HepG2 (cell line): ENCODE results near the gene SCYGR6. TPM values are rescaled to one million over a fixed set of nuclear protein-coding genes. Genes with fewer than 3 reads are reported as not detected.
A peak's percentile ranks its signal among the peaks of the same experiment; 100 is the strongest.

Source experiments
- FOSL2 ChIP-seq: sonication (generic); formaldehyde crosslinking; IDR thresholded peaks from 2 replicates; pipeline ENCODE4 v1.4.0; 2020; ENCODE audit warnings: missing genetic modification reagents
- GATAD1 ChIP-seq: IDR thresholded peaks from 2 replicates; pipeline ENCODE4 v1.6.1; 2016; ENCODE audit warnings: missing genetic modification reagents, missing compliant biosample characterization
- KDM2A ChIP-seq: sonication (generic); formaldehyde crosslinking; IDR thresholded peaks from 2 replicates; pipeline ENCODE4 v1.4.0; 2020; ENCODE audit warnings: low read depth, missing genetic modification reagents, borderline replicate concordance
- NFKB2 ChIP-seq: sonication (generic); formaldehyde crosslinking; IDR thresholded peaks from 2 replicates; pipeline ENCODE4 v1.4.0; 2020; ENCODE audit warnings: missing genetic modification reagents, borderline replicate concordance
- PRDM10 ChIP-seq: sonication (generic); formaldehyde crosslinking; IDR thresholded peaks from 2 replicates; pipeline ENCODE4 v1.4.0; 2020; ENCODE audit warnings: low read depth, missing genetic modification reagents
- ZBTB1 ChIP-seq: sonication (generic); formaldehyde crosslinking; IDR thresholded peaks from 2 replicates; pipeline ENCODE4 v1.4.0; 2020; ENCODE audit warnings: missing genetic modification reagents, borderline replicate concordance
- ZNF34 ChIP-seq: sonication (generic); formaldehyde crosslinking; IDR thresholded peaks from 2 replicates; pipeline ENCODE4 v1.4.0; 2020; ENCODE audit warnings: mild to moderate bottlenecking, missing genetic modification reagents, borderline replicate concordance
- polyA plus RNA-seq, 8 experiments: library from polyadenylated mRNA; depleted of rRNA in 3 of 8; stranded (reverse) in 7 of 8; unstranded in 1 of 8; fragments of >200 nt; fragmentation: Illumina TruSeq in 4 of 8; extraction: Trizol in 4 of 8; gene quantifications; 2 replicates each; pipeline versions ENCODE4 v1.2.1 to v1.2.3, GENCODE V29; 2011 to 2016; ENCODE audit warnings: low read depth in 4 of 8, missing spikeins in 1 of 8, mixed read lengths in 1 of 8; ENCODE audit not compliant: insufficient read depth in 1 of 8
- total RNA-seq, 5 experiments: library from RNA; depleted of rRNA; stranded (reverse); fragments of >200 nt; fragmentation: Illumina TruSeq; extraction: Trizol; gene quantifications; 2 replicates each; pipeline ENCODE4 v1.2.3, GENCODE V29; 2016; ENCODE audit warnings: low read depth in 1 of 5
- TF ChIP-seq, protein P1 (sequence below): sonication (generic); formaldehyde crosslinking; IDR thresholded peaks from one replicate; pipeline ENCODE4 v1.5.1; 2020; ENCODE audit warnings: mild to moderate bottlenecking, missing genetic modification reagents; ENCODE audit errors: not compliant biosample characterization
- TF ChIP-seq, protein P2 (sequence below): IDR thresholded peaks from 2 replicates; pipeline ENCODE4 v1.6.1; 2012; ENCODE audit warnings: low read length, improper control_type of control experiment
- TF ChIP-seq, protein P3 (sequence below): sonication (generic); formaldehyde crosslinking; IDR thresholded peaks from 2 replicates; pipeline ENCODE4 v1.5.1; 2020; ENCODE audit warnings: missing genetic modification reagents, mild to moderate bottlenecking, borderline replicate concordance

The SCYGR6 gene
- total and polyA plus RNA-seq, 2 of the 13 experiments (the other 11 are each of a cell fraction or from before 2014, with no cell fraction given): not detected

GRCh38 chr2:227766373-227766883 is 41.9 kb upstream of the SCYGR6 start (continued):
- TF ChIP-seq, protein P1, sequence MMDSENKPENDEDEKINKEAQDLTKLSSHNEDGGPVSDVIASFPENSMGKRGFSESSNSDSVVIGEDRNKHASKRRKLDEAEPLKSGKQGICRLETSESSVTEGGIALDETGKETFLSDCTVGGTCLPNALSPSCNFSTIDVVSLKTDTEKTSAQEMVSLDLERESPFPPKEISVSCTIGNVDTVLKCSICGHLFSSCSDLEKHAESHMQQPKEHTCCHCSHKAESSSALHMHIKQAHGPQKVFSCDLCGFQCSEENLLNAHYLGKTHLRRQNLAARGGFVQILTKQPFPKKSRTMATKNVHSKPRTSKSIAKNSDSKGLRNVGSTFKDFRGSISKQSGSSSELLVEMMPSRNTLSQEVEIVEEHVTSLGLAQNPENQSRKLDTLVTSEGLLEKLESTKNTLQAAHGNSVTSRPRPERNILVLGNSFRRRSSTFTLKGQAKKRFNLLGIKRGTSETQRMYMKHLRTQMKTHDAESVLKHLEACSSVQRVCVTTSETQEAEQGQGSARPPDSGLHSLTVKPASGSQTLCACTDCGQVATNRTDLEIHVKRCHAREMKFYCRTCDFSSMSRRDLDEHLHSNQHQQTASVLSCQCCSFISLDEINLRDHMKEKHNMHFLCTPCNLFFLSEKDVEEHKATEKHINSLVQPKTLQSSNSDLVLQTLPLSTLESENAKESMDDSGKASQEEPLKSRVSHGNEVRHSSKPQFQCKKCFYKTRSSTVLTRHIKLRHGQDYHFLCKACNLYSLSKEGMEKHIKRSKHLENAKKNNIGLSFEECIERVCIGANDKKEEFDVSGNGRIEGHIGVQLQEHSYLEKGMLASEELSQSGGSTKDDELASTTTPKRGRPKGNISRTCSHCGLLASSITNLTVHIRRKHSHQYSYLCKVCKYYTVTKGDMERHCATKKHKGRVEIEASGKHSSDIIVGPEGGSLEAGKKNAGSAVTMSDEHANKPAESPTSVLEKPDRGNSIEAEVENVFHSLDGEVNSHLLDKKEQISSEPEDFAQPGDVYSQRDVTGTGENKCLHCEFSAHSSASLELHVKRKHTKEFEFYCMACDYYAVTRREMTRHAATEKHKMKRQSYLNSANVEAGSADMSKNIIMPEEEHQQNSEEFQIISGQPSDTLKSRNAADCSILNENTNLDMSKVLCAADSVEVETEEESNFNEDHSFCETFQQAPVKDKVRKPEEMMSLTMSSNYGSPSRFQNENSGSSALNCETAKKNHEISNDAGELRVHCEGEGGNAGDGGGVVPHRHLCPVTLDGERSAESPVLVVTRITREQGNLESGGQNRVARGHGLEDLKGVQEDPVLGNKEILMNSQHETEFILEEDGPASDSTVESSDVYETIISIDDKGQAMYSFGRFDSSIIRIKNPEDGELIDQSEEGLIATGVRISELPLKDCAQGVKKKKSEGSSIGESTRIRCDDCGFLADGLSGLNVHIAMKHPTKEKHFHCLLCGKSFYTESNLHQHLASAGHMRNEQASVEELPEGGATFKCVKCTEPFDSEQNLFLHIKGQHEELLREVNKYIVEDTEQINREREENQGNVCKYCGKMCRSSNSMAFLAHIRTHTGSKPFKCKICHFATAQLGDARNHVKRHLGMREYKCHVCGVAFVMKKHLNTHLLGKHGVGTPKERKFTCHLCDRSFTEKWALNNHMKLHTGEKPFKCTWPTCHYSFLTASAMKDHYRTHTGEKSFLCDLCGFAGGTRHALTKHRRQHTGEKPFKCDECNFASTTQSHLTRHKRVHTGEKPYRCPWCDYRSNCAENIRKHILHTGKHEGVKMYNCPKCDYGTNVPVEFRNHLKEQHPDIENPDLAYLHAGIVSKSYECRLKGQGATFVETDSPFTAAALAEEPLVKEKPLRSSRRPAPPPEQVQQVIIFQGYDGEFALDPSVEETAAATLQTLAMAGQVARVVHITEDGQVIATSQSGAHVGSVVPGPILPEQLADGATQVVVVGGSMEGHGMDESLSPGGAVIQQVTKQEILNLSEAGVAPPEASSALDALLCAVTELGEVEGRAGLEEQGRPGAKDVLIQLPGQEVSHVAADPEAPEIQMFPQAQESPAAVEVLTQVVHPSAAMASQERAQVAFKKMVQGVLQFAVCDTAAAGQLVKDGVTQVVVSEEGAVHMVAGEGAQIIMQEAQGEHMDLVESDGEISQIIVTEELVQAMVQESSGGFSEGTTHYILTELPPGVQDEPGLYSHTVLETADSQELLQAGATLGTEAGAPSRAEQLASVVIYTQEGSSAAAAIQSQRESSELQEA (CRISPR knock-in tag): no peak
- TF ChIP-seq, protein P2, sequence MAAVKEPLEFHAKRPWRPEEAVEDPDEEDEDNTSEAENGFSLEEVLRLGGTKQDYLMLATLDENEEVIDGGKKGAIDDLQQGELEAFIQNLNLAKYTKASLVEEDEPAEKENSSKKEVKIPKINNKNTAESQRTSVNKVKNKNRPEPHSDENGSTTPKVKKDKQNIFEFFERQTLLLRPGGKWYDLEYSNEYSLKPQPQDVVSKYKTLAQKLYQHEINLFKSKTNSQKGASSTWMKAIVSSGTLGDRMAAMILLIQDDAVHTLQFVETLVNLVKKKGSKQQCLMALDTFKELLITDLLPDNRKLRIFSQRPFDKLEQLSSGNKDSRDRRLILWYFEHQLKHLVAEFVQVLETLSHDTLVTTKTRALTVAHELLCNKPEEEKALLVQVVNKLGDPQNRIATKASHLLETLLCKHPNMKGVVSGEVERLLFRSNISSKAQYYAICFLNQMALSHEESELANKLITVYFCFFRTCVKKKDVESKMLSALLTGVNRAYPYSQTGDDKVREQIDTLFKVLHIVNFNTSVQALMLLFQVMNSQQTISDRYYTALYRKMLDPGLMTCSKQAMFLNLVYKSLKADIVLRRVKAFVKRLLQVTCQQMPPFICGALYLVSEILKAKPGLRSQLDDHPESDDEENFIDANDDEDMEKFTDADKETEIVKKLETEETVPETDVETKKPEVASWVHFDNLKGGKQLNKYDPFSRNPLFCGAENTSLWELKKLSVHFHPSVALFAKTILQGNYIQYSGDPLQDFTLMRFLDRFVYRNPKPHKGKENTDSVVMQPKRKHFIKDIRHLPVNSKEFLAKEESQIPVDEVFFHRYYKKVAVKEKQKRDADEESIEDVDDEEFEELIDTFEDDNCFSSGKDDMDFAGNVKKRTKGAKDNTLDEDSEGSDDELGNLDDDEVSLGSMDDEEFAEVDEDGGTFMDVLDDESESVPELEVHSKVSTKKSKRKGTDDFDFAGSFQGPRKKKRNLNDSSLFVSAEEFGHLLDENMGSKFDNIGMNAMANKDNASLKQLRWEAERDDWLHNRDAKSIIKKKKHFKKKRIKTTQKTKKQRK: no peak
- TF ChIP-seq, protein P3, sequence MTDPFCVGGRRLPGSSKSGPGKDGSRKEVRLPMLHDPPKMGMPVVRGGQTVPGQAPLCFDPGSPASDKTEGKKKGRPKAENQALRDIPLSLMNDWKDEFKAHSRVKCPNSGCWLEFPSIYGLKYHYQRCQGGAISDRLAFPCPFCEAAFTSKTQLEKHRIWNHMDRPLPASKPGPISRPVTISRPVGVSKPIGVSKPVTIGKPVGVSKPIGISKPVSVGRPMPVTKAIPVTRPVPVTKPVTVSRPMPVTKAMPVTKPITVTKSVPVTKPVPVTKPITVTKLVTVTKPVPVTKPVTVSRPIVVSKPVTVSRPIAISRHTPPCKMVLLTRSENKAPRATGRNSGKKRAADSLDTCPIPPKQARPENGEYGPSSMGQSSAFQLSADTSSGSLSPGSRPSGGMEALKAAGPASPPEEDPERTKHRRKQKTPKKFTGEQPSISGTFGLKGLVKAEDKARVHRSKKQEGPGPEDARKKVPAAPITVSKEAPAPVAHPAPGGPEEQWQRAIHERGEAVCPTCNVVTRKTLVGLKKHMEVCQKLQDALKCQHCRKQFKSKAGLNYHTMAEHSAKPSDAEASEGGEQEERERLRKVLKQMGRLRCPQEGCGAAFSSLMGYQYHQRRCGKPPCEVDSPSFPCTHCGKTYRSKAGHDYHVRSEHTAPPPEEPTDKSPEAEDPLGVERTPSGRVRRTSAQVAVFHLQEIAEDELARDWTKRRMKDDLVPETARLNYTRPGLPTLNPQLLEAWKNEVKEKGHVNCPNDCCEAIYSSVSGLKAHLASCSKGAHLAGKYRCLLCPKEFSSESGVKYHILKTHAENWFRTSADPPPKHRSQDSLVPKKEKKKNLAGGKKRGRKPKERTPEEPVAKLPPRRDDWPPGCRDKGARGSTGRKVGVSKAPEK (CRISPR knock-in tag): no peak; the same call in 1 of the 2 replicates
- TF ChIP-seq KDM2A (peak; percentile 91), PRDM10 (no peak), GATAD1 (CRISPR knock-in tag) (0 out of 2 replicates have a peak, but pooled peaks have one; percentile 51), ZNF34 (CRISPR knock-in tag) (no peak), ZBTB1 (no peak), FOSL2 (CRISPR knock-in tag) (peak; percentile 65), NFKB2 (CRISPR knock-in tag) (peak; percentile 27; the same call in 1 of the 2 replicates)
